Liver (tissue), 9 donors: ENCODE measurements around the gene ZNRD2. TPM values are rescaled to one million over a fixed set of nuclear protein-coding genes. Genes with fewer than 3 reads are reported as not detected.
A peak's percentile ranks its signal among the peaks of the same experiment; 100 is the strongest.

Experiments
- DNase-seq: peaks from one replicate; pipeline ENCODE4 v3.0.0-alpha.2; 2017; ENCODE audit warnings: low spot score
- H3K27ac ChIP-seq, 2 donors: one replicate each; pipeline ENCODE4 v1.7.0; 2013; ENCODE audit warnings: inconsistent platforms in 2 of 2, low read length in 2 of 2, control low read depth in 1 of 2, low read depth in 1 of 2, mild to moderate bottlenecking in 1 of 2
- H3K27me3 ChIP-seq, 4 donors: one replicate each; pipeline versions ENCODE4 v1.6.1 to v1.7.0; 2013; ENCODE audit warnings: low read length in 3 of 4, inconsistent platforms in 1 of 4, mild to moderate bottlenecking in 1 of 4, moderate library complexity in 1 of 4; ENCODE audit not compliant: control insufficient read depth in 4 of 4, insufficient read depth in 4 of 4
- H3K36me3 ChIP-seq, 4 donors: one replicate each; pipeline versions ENCODE4 v1.6.1 to v1.7.0; 2013; ENCODE audit warnings: low read length in 3 of 4, mild to moderate bottlenecking in 3 of 4, low read depth in 1 of 4, moderate library complexity in 1 of 4; ENCODE audit not compliant: control insufficient read depth in 4 of 4, insufficient read depth in 3 of 4
- H3K4me1 ChIP-seq, 4 donors: one replicate each; pipeline versions ENCODE4 v1.6.1 to v1.7.0; 2013; ENCODE audit warnings: low read length in 3 of 4, mild to moderate bottlenecking in 3 of 4, moderate library complexity in 1 of 4; ENCODE audit not compliant: control insufficient read depth in 4 of 4, insufficient read depth in 4 of 4
- H3K4me3 ChIP-seq, 3 donors: one replicate each; pipeline versions ENCODE4 v1.6.1 to v1.7.0; 2013; ENCODE audit warnings: low read length in 3 of 3, control low read depth in 1 of 3, low read depth in 1 of 3, mild to moderate bottlenecking in 1 of 3
- H3K9ac ChIP-seq, 2 donors: one replicate each; pipeline ENCODE4 v1.7.0; 2013; ENCODE audit warnings: low read length in 2 of 2, mild to moderate bottlenecking in 2 of 2, moderate library complexity in 2 of 2, control low read depth in 1 of 2, low read depth in 1 of 2
- H3K9me3 ChIP-seq, 4 donors: one replicate each; pipeline versions ENCODE4 v1.6.1 to v1.7.0; 2013; ENCODE audit warnings: low read length in 3 of 4; ENCODE audit not compliant: control insufficient read depth in 4 of 4
- ATF3 ChIP-seq: IDR thresholded peaks from 2 replicates; pipeline ENCODE4 v1.6.1; 2016; ENCODE audit warnings: antibody characterized with exemption
- CTCF ChIP-seq: fragments of 150-350 bp; IDR thresholded peaks from 2 replicates; pipeline ENCODE4 v1.5.1; 2017; ENCODE audit warnings: improper control_type of control experiment, low read depth, low read length; ENCODE audit not compliant: missing input control
- EGR1 ChIP-seq, 2 donors: IDR thresholded peaks; 2 replicates each; pipeline ENCODE4 v1.6.1; 2016 to 2018; ENCODE audit warnings: antibody characterized with exemption in 2 of 2, low read depth in 2 of 2
- FOXA1 ChIP-seq: IDR thresholded peaks from 2 replicates; pipeline ENCODE4 v1.6.1; 2016; ENCODE audit warnings: antibody characterized with exemption
- FOXA2 ChIP-seq: IDR thresholded peaks from 2 replicates; pipeline ENCODE4 v1.6.1; 2016; ENCODE audit warnings: antibody characterized with exemption
- GABPA ChIP-seq, 2 donors: IDR thresholded peaks in 1 of 2; conservative IDR thresholded peaks in 1 of 2; 2 replicates each; pipeline ENCODE4 v1.6.1; 2016; ENCODE audit warnings: antibody characterized with exemption in 2 of 2, mild to moderate bottlenecking in 1 of 2, moderate library complexity in 1 of 2
- HNF4A ChIP-seq, 2 donors: conservative IDR thresholded peaks; 2 replicates each; pipeline ENCODE4 v1.6.1; 2016; ENCODE audit warnings: antibody characterized with exemption in 2 of 2, mild to moderate bottlenecking in 2 of 2
- HNF4G ChIP-seq: IDR thresholded peaks from 2 replicates; pipeline ENCODE4 v1.6.1; 2016; ENCODE audit warnings: antibody characterized with exemption
- JUND ChIP-seq, 2 donors: IDR thresholded peaks; 2 replicates each; pipeline ENCODE4 v1.6.1; 2016; ENCODE audit warnings: antibody characterized with exemption in 2 of 2
- MAX ChIP-seq: IDR thresholded peaks from 2 replicates; pipeline ENCODE4 v1.6.1; 2016; ENCODE audit warnings: antibody characterized with exemption
- NR2F2 ChIP-seq: IDR thresholded peaks from 2 replicates; pipeline ENCODE4 v1.6.1; 2016; ENCODE audit warnings: antibody characterized with exemption
- RAD21 ChIP-seq, 2 donors: IDR thresholded peaks; 2 replicates each; pipeline ENCODE4 v1.6.1; 2016; ENCODE audit warnings: antibody characterized with exemption in 2 of 2, mild to moderate bottlenecking in 2 of 2
- REST ChIP-seq: IDR thresholded peaks from 2 replicates; pipeline ENCODE4 v1.6.1; 2016; ENCODE audit warnings: antibody characterized with exemption, mild to moderate bottlenecking
- RXRA ChIP-seq, 2 donors: IDR thresholded peaks; 2 replicates each; pipeline ENCODE4 v1.6.1; 2017 to 2018; ENCODE audit warnings: antibody characterized with exemption in 2 of 2, mild to moderate bottlenecking in 1 of 2
- SP1 ChIP-seq: IDR thresholded peaks from 2 replicates; pipeline ENCODE4 v1.6.1; 2018; ENCODE audit warnings: antibody characterized with exemption, mild to moderate bottlenecking
- TAF1 ChIP-seq: conservative IDR thresholded peaks from 2 replicates; pipeline ENCODE4 v1.6.1; 2016; ENCODE audit warnings: antibody characterized with exemption, mild to moderate bottlenecking
- YY1 ChIP-seq: IDR thresholded peaks from 2 replicates; pipeline ENCODE4 v1.6.1; 2016; ENCODE audit warnings: antibody characterized with exemption, mild to moderate bottlenecking
- ZBTB33 ChIP-seq: IDR thresholded peaks from 2 replicates; pipeline ENCODE4 v1.6.1; 2016; ENCODE audit warnings: antibody characterized with exemption
- WGBS: extraction: QIAGEN DNeasy Blood & Tissue Kit; methylation state at CpG from one replicate; pipeline ENCODE4 v1.1.7; 2013; 5-methylcytosine and 5-hydroxymethylcytosine counted together
- polyA plus RNA-seq, 2 donors: library from polyadenylated mRNA; stranded (reverse) in 1 of 2; unstranded in 1 of 2; fragments of 200-250 nt in 1 of 2; fragments of >200 nt in 1 of 2; fragmentation: Nextera tagmentation in 1 of 2; extraction: Ambion mirVana in 1 of 2; gene quantifications; one replicate each; pipeline versions ENCODE4 v1.2.1 to v1.2.3, GENCODE V29; 2013 to 2015
- total RNA-seq, 2 donors: library from RNA; depleted of rRNA; stranded (reverse); fragments of >200 nt; gene quantifications; one replicate each; pipeline ENCODE4 v1.2.3, GENCODE V29; 2014
- donor health status: healthy.
- donor health status: healthy.
- donor health status: healthy.
- donor health status: healthy.
- donor health status: healthy.

The ZNRD2 gene
- total and polyA plus RNA-seq, 4 donors = 18.2 to 39.5 (median 28.0) TPM

GRCh38 chr11:65571420-65571819, 1.1 kb downstream of the ZNRD2 start:
- H3K9ac ChIP-seq = no peak overlapping the region

More at GRCh38 chr11:65571420-65571819, 1.1 kb downstream of the ZNRD2 start:
- 80% methylated on average over 9 of the region's 9 CpGs for WGBS
- Histone ChIP-seq H3K27ac (peak overlapping the region in 1 of 2 donors; percentile 94), H3K4me1 (peaks cover 21 to 65% (median 55%) of the 10 kb centered on the region in 4 donors), H3K36me3 (peaks cover 0 to 6% (median 1%) of the 10 kb centered on the region in 4 donors), H3K4me3 (peak overlapping the region in 2 of 3 donors; percentile 81 to 93), H3K27me3 (no peaks in the 10 kb centered on the region), H3K9me3 (no peaks in the 10 kb centered on the region)
- DNase-seq = no peak
- TF ChIP-seq CTCF (no peak), HNF4G (no peak), RXRA (IDR thresholded peaks at IDR 0.05) (no peak), ATF3 (no peak), REST (no peak), HNF4A (conservative IDR thresholded peaks at IDR 0.05) (no peak), JUND (IDR thresholded peaks at IDR 0.05) (no peak), NR2F2 (no peak), EGR1 (IDR thresholded peaks at IDR 0.05; ENCODE audit: low read depth in 2 of 2) (no peak), ZBTB33 (no peak), GABPA (IDR thresholded peaks at IDR 0.05 in 1 of 2, conservative IDR thresholded peaks at IDR 0.05 in 1 of 2) (no peak), RAD21 (IDR thresholded peaks at IDR 0.05) (no peak), FOXA2 (no peak), SP1 (no peak), MAX (no peak), TAF1 (no peak), FOXA1 (no peak), YY1 (no peak)
